Endothelial cell of umbilical vein (primary cell): ENCODE measurements around the gene ASIC4. TPM values are rescaled to one million over a fixed set of nuclear protein-coding genes. Genes with fewer than 3 reads are reported as not detected.

Source experiments
- BruUV-seq: library from RNA; stranded (reverse); fragments of 400-500 nt; replicated peaks from 2 replicates; lab custom pipeline; 2021; lab: Mats Ljungman, UMichigan
- CTCF ChIA-PET: fragments of 300-600, 350-600 bp; sonication (Branson Sonifier 250); formaldehyde crosslinking; loops from one replicate; lab custom pipeline; 2021; ENCODE audit warnings: antibody characterized with exemption, inconsistent platforms; lab: Charles Lee
- POLR2A ChIA-PET: fragments of 300-600, 350-600 bp; sonication (Branson Sonifier 250); formaldehyde crosslinking; loops from one replicate; lab custom pipeline; 2021; ENCODE audit warnings: antibody characterized with exemption, inconsistent platforms; lab: Charles Lee
- DNase-seq: peaks from one replicate; pipeline ENCODE4 v3.0.0-alpha.2; 2011; ENCODE audit warnings: low read depth, low spot score
- FAIRE-seq: peaks from 2 replicates; lab custom pipeline; 2011; peaks lifted over from hg19 to GRCh38; lab: Jason Lieb, UNC
- H2AFZ ChIP-seq: 2 replicates; pipeline ENCODE4 v1.6.0; 2012; ENCODE audit warnings: low read depth, low read length, control low read depth, inconsistent platforms
- H3K27ac ChIP-seq: 2 replicates; pipeline ENCODE4 v1.5.1; 2011; ENCODE audit warnings: low read depth, mild to moderate bottlenecking, control low read depth, low read length, moderate library complexity; ENCODE audit not compliant: insufficient read depth
- H3K27me3 ChIP-seq, 2 experiments: 2 replicates each; pipeline versions ENCODE4 v1.6.0 to v1.6.1; 2011; ENCODE audit warnings: low read length in 2 of 2, mixed read lengths in 1 of 2; ENCODE audit not compliant: control insufficient read depth in 2 of 2, insufficient read depth in 2 of 2
- H3K36me3 ChIP-seq, 2 experiments: 2 replicates in 1 of 2; 3 replicates in 1 of 2; pipeline ENCODE4 v1.5.1; 2011; ENCODE audit warnings: low read length in 2 of 2, mild to moderate bottlenecking in 1 of 2, moderate library complexity in 1 of 2; ENCODE audit not compliant: control insufficient read depth in 2 of 2, insufficient read depth in 2 of 2; ENCODE audit errors: extremely low read depth in 1 of 2
- H3K4me1 ChIP-seq: 3 replicates; pipeline ENCODE4 v1.5.1; 2011; ENCODE audit warnings: mild to moderate bottlenecking, low read length; ENCODE audit not compliant: control insufficient read depth, insufficient read depth; ENCODE audit errors: extremely low read depth
- H3K4me2 ChIP-seq: 2 replicates; pipeline ENCODE4 v1.6.1; 2011; ENCODE audit warnings: low read length, control low read depth, mixed read lengths; ENCODE audit not compliant: insufficient read depth
- H3K4me3 ChIP-seq, 3 experiments: fragments of 200-600 bp in 1 of 3; sonication (generic), shearing (Covaris generic) in 1 of 3; replicated peaks in 1 of 3; 2 replicates each; pipeline ENCODE4 v1.5.1; 2011 to 2016; ENCODE audit warnings: control low read depth in 3 of 3, low read length in 3 of 3, mild to moderate bottlenecking in 2 of 3, inconsistent platforms in 1 of 3, low read depth in 1 of 3, moderate library complexity in 1 of 3; ENCODE audit not compliant: insufficient read depth in 1 of 3
- H3K79me2 ChIP-seq: 2 replicates; pipeline ENCODE4 v1.6.0; 2012; ENCODE audit warnings: low read length, inconsistent platforms; ENCODE audit not compliant: control insufficient read depth, insufficient read depth
- H3K9ac ChIP-seq: replicated peaks from 2 replicates; pipeline ENCODE3; 2011; ENCODE audit warnings: low read length, control low read depth; ENCODE audit not compliant: insufficient read depth; ENCODE audit errors: extremely low read depth
- H3K9me1 ChIP-seq: replicated peaks from 3 replicates; pipeline ENCODE4 v1.6.0; 2011; ENCODE audit warnings: mild to moderate bottlenecking, low read length; ENCODE audit not compliant: control insufficient read depth, insufficient read depth; ENCODE audit errors: extremely low read depth
- H3K9me3 ChIP-seq: replicated peaks from 2 replicates; pipeline ENCODE4 v1.5.1; 2012; ENCODE audit warnings: low read length, inconsistent platforms; ENCODE audit not compliant: control insufficient read depth, insufficient read depth
- H4K20me1 ChIP-seq: replicated peaks from 2 replicates; pipeline ENCODE3; 2011; ENCODE audit warnings: mild to moderate bottlenecking, low read length; ENCODE audit not compliant: control insufficient read depth, insufficient read depth; ENCODE audit errors: extremely low read depth
- EZH2 ChIP-seq: IDR thresholded peaks from 2 replicates; pipeline ENCODE4 v1.6.1; 2012; ENCODE audit warnings: borderline replicate concordance, low read depth, mild to moderate bottlenecking, moderate library complexity, low read length, inconsistent platforms; ENCODE audit not compliant: severe bottlenecking
- FOS ChIP-seq: IDR thresholded peaks from 2 replicates; pipeline ENCODE4 v1.6.1; 2011; ENCODE audit warnings: mild to moderate bottlenecking, low read length, moderate library complexity, borderline replicate concordance; ENCODE audit not compliant: insufficient read depth
- GATA2 ChIP-seq: IDR thresholded peaks from 2 replicates; pipeline ENCODE4 v1.7.0; 2011; ENCODE audit warnings: low read depth, mild to moderate bottlenecking, moderate library complexity, mixed read lengths, low read length; ENCODE audit not compliant: insufficient read length, insufficient read depth
- JUN ChIP-seq: IDR thresholded peaks from 2 replicates; pipeline ENCODE4 v1.6.1; 2011; ENCODE audit warnings: borderline replicate concordance, low read depth; ENCODE audit not compliant: insufficient read length, insufficient read depth
- MYC ChIP-seq: IDR thresholded peaks from one replicate; pipeline ENCODE4 v1.6.1; 2011; ENCODE audit warnings: mild to moderate bottlenecking, low read depth, low read length
- POLR2A ChIP-seq: IDR thresholded peaks from 2 replicates; pipeline ENCODE4 v1.6.1; 2012; ENCODE audit warnings: low read depth, mild to moderate bottlenecking, control low read depth, low read length
- POLR2AphosphoS5 ChIP-seq: IDR thresholded peaks from 2 replicates; pipeline ENCODE4 v1.6.1; 2012; ENCODE audit warnings: low read depth, mild to moderate bottlenecking, control low read depth, low read length, moderate library complexity; ENCODE audit not compliant: insufficient read depth
- dilution Hi-C: fragments of 300-500 bp; cut with MboI; formaldehyde crosslinking; loops from one replicate; pipeline ENCODE4 v1.15.0; 2019; ENCODE audit warnings: low sequenced_read_pairs; ENCODE audit not compliant: extremely low pct_ligation_motif_present
- intact Hi-C: fragments of 100-400 bp; cut with micrococcal nuclease; formaldehyde crosslinking; loops from one replicate; pipeline ENCODE4 v1.10.0; 2022
- polyA plus RNA-seq, 4 experiments: library from polyadenylated mRNA; depleted of rRNA in 3 of 4; stranded (reverse) in 3 of 4; unstranded in 1 of 4; fragments of >200 nt; gene quantifications; 2 replicates each; pipeline versions ENCODE4 v1.2.1 to v1.2.3, GENCODE V29; 2011 to 2012; ENCODE audit warnings: missing spikeins in 1 of 4
- total RNA-seq: library from RNA; stranded (reverse); gene quantifications from 2 replicates; pipeline ENCODE4 v1.2.3, GENCODE V29; 2021
- TF ChIP-seq, protein P1 (sequence below), 2 donors: IDR thresholded peaks; 1 replicate in 1 of 2; 2 replicates in 1 of 2; pipeline ENCODE4 v1.5.1; 2011; ENCODE audit warnings: low read length in 2 of 2, mild to moderate bottlenecking in 2 of 2, moderate library complexity in 2 of 2, control low read depth in 1 of 2, inconsistent platforms in 1 of 2, low read depth in 1 of 2; ENCODE audit not compliant: insufficient read depth in 1 of 2; ENCODE audit errors: extremely low read depth in 1 of 2
- TF ChIP-seq, protein P2 (sequence below): IDR thresholded peaks from 2 replicates; pipeline ENCODE4 v1.6.1; 2011; ENCODE audit not compliant: insufficient read depth, insufficient read length

The ASIC4 gene
- total and polyA plus RNA-seq, 2 donors (not counting 3 experiments of a cell fraction or from before 2014, with no cell fraction given): not detected

DNA sequence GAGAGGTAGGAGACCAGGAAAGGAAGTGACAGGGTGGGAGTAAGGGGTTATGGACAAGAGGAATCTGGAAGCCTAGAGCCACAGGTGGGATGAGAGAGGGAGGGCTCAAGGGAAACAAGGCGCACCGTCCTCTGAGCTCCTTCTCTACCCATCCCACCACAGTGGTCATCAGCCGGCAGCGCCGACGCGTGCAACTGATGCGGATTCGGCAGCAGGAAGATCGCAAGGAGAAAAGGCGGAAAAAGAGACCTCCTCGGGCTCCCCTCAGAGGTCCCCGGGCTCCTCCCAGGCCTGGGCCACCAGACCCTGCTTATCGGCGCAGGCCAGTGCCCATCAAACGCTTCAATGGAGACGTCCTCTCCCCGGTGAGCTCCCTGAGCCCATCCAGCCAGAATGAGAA is 34.7 kb downstream of the ASIC4 start:
- no TSS peak for BruUV-seq
- Histone ChIP-seq H3K9me3 (no peaks in the 10 kb centered on the region), H4K20me1 (no peaks in the 10 kb centered on the region), H3K4me1 (no peaks in the 10 kb centered on the region), H3K79me2 (no peaks in the 10 kb centered on the region), H3K9ac (no peak overlapping the region), H3K27ac (no peak overlapping the region), H2AFZ (no peak overlapping the region), H3K36me3 (no peaks in the 10 kb centered on the region), H3K4me3 (no peak overlapping the region), H3K4me2 (no peak overlapping the region), H3K27me3 (peaks cover 30 to 31% of the 10 kb centered on the region in 2 experiments), H3K9me1 (no peaks in the 10 kb centered on the region)
- dilution Hi-C loops (no loop called here), intact Hi-C loops (no loop called here)
- CTCF ChIA-PET: interaction anchor here (1.0 to 2.9 kb wide), 4 partner anchors 8 to 53 kb away, joined by 4 to 14 read pairs (median 4); a partner anchor contains a TSS
- DNase-seq: no peak
- TF ChIP-seq, protein P1, sequence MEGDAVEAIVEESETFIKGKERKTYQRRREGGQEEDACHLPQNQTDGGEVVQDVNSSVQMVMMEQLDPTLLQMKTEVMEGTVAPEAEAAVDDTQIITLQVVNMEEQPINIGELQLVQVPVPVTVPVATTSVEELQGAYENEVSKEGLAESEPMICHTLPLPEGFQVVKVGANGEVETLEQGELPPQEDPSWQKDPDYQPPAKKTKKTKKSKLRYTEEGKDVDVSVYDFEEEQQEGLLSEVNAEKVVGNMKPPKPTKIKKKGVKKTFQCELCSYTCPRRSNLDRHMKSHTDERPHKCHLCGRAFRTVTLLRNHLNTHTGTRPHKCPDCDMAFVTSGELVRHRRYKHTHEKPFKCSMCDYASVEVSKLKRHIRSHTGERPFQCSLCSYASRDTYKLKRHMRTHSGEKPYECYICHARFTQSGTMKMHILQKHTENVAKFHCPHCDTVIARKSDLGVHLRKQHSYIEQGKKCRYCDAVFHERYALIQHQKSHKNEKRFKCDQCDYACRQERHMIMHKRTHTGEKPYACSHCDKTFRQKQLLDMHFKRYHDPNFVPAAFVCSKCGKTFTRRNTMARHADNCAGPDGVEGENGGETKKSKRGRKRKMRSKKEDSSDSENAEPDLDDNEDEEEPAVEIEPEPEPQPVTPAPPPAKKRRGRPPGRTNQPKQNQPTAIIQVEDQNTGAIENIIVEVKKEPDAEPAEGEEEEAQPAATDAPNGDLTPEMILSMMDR (IDR thresholded peaks at IDR 0.05; ENCODE audit: extremely low read depth in 1 of 2, insufficient read depth in 1 of 2, low read depth in 1 of 2, low read length in 2 of 2): no peak
- TF ChIP-seq POLR2A (no peak), FOS (no peak), GATA2 (no peak), EZH2 (no peak), POLR2AphosphoS5 (no peak), MYC (no peak), JUN (no peak)
- TF ChIP-seq, protein P2, sequence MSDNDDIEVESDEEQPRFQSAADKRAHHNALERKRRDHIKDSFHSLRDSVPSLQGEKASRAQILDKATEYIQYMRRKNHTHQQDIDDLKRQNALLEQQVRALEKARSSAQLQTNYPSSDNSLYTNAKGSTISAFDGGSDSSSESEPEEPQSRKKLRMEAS: no peak
- FAIRE-seq: no peak
- POLR2A ChIA-PET: no interaction called here
